Pancreas (tissue), 10 donors: ENCODE results near the gene SALL3. TPM values are rescaled to one million over a fixed set of nuclear protein-coding genes. Genes with fewer than 3 reads are reported as not detected.

Experiments
- ATAC-seq, 4 donors: fragments of 200-7000 bp; cut with Tn5 transposase; one replicate each; pipeline versions ENCODE4 v1.8.0 to v1.9.1; 2020; ENCODE audit warnings: mild to moderate bottlenecking in 4 of 4, moderate library complexity in 4 of 4
- DNase-seq, 6 donors: peaks; one replicate each; pipeline ENCODE4 v3.0.0-alpha.2; 2020
- FAIRE-seq: peaks from 2 replicates; lab custom pipeline; 2012; peaks lifted over from hg19 to GRCh38; lab: Jason Lieb, UNC
- H3K27ac ChIP-seq, 4 donors: fragments of 200-600 bp; sonication (generic); 1 replicate in 3 of 4; 2 replicates in 1 of 4; pipeline versions ENCODE4 v1.5.0 to v1.8.0; 2020
- H3K27me3 ChIP-seq, 4 donors: fragments of 200-600 bp; one replicate each; pipeline ENCODE4 v1.8.0; 2021
- H3K36me3 ChIP-seq, 3 donors: fragments of 200-600 bp; sonication (generic) in 1 of 3; one replicate each; pipeline versions ENCODE4 v1.5.0 to v1.8.0; 2020 to 2021
- H3K4me1 ChIP-seq, 3 donors: fragments of 200-600 bp; one replicate each; pipeline ENCODE4 v1.8.0; 2021
- H3K4me3 ChIP-seq, 4 donors: fragments of 200-600 bp; sonication (generic) in 2 of 4; one replicate each; pipeline versions ENCODE4 v1.5.0 to v1.8.0; 2020 to 2021
- H3K9me3 ChIP-seq, 4 donors: fragments of 200-600 bp; one replicate each; pipeline ENCODE4 v1.8.0; 2021
- CTCF ChIP-seq, 4 donors: fragments of 200-600 bp; sonication (generic) in 3 of 4; IDR thresholded peaks; one replicate each; pipeline versions ENCODE4 v1.5.0 to v1.8.0; 2021; ENCODE audit warnings: antibody characterized with exemption in 4 of 4
- WGBS, 2 donors: extraction: QIAGEN DNeasy Blood & Tissue Kit; methylation state at CpG; one replicate each; pipeline ENCODE4 v1.1.7; 2013; 5-methylcytosine and 5-hydroxymethylcytosine counted together
- intact Hi-C, 3 donors: fragments of 100-400 bp; cut with DNase I; formaldehyde crosslinking; loops; one replicate each; pipeline versions ENCODE4 v1.11.1 to v1.14.2; 2022
- polyA plus RNA-seq, 2 donors: library from polyadenylated mRNA; stranded (reverse); fragments of 200-250 nt; gene quantifications; one replicate each; pipeline ENCODE4 v1.2.3, GENCODE V29; 2013
- total RNA-seq, 6 donors: library from RNA; stranded (reverse); fragmentation: NEBNext Ultra II Directional in 4 of 6; extraction: Animal tissue kit (Norgen Biotek cat#: 25700) in 4 of 6; gene quantifications; one replicate each; pipeline versions ENCODE4 v1.2.1 to v1.2.4, GENCODE V29; 2021 to 2023
- donor health status: healthy with polysubstance abuse.
- donor health status: DM: no; HTN: no; CAD: no; lungs with moderate emphysema.
- donor health status: DM: no; HTN: no; CAD: no.
- donor health status: control.
- donor health status: control.
- donor health status: Bipolar disorder and iron deficiency.
- donor health status: DM: yes; HTN: yes; CAD: no.
- donor health status: DM: no; HTN: no; CAD: no.
- donor health status: DM: no; HTN: no; CAD: no.
- donor health status: DM: yes; HTN: yes; CAD: no.

Gene SALL3
- total and polyA plus RNA-seq, 8 donors: 0.03 TPM; not detected in 7

DNA sequence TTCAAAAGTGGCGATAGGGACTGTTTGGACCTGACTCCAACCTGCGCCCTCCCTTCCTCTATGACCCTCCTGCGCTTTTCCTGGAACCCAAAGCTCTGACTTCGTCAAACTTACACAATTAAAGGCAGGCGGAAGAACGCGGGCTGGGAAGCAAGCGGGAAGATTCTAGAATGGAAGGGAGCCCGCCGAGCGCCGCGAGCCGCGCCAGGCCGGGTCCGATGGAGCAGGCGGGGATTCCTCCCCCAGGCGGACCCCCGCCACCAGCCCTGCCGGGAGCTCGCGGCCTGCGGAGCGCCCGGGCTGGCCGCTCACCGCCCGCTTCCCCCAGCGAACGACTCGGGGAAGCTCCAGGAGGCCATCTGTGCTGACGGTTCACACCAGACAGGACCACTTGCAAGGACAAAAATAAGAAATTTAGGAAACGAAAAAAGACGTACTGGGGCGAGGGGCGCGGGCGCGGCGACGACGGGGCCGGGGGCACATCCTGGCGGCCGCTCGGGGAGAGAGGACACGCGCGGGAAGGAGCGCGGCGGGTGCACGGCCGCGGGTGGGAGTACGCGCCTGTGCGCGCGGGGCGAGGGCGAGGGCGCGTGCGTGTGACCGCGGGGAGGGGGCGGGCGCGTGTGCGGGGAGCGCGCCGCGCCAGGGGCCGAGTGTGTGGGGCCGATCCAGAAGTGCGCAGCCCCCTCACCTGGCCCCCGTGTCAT, 1.1 kb upstream of the SALL3 start:
- no peak overlapping the region for H3K4me3 ChIP-seq
- DNase-seq (no peak), ATAC-seq (no peak), FAIRE-seq (no peak)
- WGBS, 2 donors: 2% methylated on average over 64 to 80 of the region's 80 CpGs
- peaks cover 0 to 3% (median 0%) of the 10 kb centered on the region in 3 donors for H3K4me1 ChIP-seq
- no peak for TF ChIP-seq CTCF (IDR thresholded peaks at IDR 0.05)
- H3K27ac ChIP-seq: no peak overlapping the region
- intact Hi-C loops: no loop called here
- H3K27me3 ChIP-seq: peaks cover 10 to 64% (median 19%) of the 10 kb centered on the region in 4 donors
- H3K9me3 ChIP-seq: no peaks in the 10 kb centered on the region
- H3K36me3 ChIP-seq: no peaks in the 10 kb centered on the region

DNA sequence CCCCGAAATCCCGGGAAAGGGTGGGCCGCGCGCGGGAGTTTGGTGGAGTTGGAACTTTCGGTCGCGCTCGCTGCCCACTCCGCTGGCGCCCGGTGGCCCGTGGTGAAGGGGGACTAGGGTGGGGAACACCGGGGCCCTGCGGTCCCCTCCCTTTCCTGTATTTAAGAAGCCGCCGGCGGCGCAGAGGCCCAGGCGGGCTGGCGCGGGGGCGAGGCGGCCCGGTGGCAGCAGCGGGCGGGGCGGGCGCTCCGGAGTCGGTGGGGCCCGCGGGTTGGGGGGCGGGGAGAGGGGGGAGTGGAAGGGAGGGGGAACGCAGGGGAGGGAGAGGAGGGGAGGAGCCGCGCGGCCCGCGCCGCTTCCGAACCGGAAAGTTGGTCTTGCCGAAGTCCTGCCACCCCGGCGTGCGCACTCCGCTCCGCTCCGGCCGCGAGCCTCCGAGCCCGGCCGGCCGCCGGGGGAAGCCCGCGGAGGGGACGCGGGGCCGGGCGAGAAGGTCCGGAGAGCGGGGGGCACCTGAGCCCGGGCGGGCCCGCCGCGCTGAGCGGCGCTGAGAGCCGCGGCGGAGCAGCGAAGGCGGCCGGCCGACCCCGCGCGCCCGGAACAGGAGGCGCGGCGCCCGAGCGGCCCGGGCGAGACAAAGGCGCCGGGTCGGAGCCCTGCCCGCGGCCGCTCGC, 425 bp upstream of the SALL3 start:
- no peaks in the 10 kb centered on the region for H3K9me3 ChIP-seq
- 1 to 3% methylated on average over 45 to 97 of the region's 98 CpGs for whole genome bisulfite sequencing, 2 donors
- ATAC-seq (no peak), DNase-seq (no peak), FAIRE-seq (no peak)
- intact Hi-C loops: no loop called here
- no peak overlapping the region for H3K27ac ChIP-seq
- H3K4me1 ChIP-seq: peaks cover 0 to 3% (median 0%) of the 10 kb centered on the region in 3 donors
- no peak overlapping the region for H3K4me3 ChIP-seq
- H3K27me3 ChIP-seq: peaks cover 7 to 64% (median 15%) of the 10 kb centered on the region in 4 donors
- TF ChIP-seq CTCF (IDR thresholded peaks at IDR 0.05): no peak
- H3K36me3 ChIP-seq: no peaks in the 10 kb centered on the region

DNA sequence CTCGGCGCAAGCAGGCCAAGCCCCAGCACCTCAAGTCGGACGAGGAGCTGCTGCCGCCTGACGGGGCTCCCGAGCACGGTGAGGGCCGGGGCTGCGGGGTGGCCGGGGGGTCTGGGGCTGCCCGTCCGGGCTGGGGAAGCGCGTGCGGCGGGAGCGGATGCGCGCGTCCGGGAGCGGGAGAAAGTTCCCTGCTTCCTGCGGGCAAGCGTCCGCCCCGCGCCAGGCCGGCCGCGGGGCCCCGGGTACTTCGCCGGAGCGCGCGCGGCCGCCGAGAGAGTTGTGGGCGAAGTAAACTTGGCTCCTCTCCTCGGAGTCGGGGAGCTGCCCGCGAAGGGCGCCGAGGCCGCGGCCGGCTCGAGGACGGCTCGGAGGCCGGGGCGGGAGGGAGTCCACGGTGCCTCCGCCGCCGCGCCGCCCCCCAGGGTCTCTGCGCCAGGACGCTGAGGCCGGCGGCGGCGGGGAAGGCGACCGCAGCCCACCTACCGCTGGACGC, 707 bp downstream of the SALL3 start:
- no peak for TF ChIP-seq CTCF (IDR thresholded peaks at IDR 0.05)
- H3K9me3 ChIP-seq: no peaks in the 10 kb centered on the region
- no peak overlapping the region for H3K27ac ChIP-seq
- ATAC-seq: no peak
- FAIRE-seq: no peak
- 3% methylated on average over 40 to 71 of the region's 71 CpGs for WGBS, 2 donors
- H3K27me3 ChIP-seq: peaks cover 7 to 63% (median 13%) of the 10 kb centered on the region in 4 donors
- H3K36me3 ChIP-seq: no peaks in the 10 kb centered on the region
- peak overlapping the region in 1 of 4 donors; percentile 10 for H3K4me3 ChIP-seq
- peaks cover 0 to 3% (median 0%) of the 10 kb centered on the region in 3 donors for H3K4me1 ChIP-seq
- peak in 2 of 6 donors; percentile 49 to 54 for DNase-seq
- intact Hi-C loops: loop anchor here in 1 of 3 donors (10.0 kb wide), 1 partner anchor 106 kb away; no protein-coding TSS in a partner anchor

- peaks cover 0 to 3% (median 0%) of the 10 kb centered on the region in 3 donors for H3K4me1 ChIP-seq
- peaks cover 7 to 66% (median 13%) of the 10 kb centered on the region in 4 donors for H3K27me3 ChIP-seq
- ATAC-seq: no peak
- no peak overlapping the region for H3K27ac ChIP-seq
- no peak for TF ChIP-seq CTCF (IDR thresholded peaks at IDR 0.05)
- no peak for DNase-seq
- intact Hi-C loops: loop anchor here in 1 of 3 donors (10.0 kb wide), 1 partner anchor 106 kb away; no protein-coding TSS in a partner anchor
- H3K36me3 ChIP-seq: no peaks in the 10 kb centered on the region
- FAIRE-seq: no peak
- WGBS, 2 donors: 2 to 3% methylated on average over 64 to 68 of the region's 68 CpGs
- H3K4me3 ChIP-seq: peak overlapping the region in 1 of 4 donors; percentile 10
- H3K9me3 ChIP-seq: no peaks in the 10 kb centered on the region
Measured at GRCh38 chr18:78980777-78981380, 1.3 kb downstream of the SALL3 start.
